NCI-H2227 treated with DMSO at 0.1 percent for 48 hours (cell line): ENCODE data around the gene POF1B.
"Not testable (repeated sequence)": the region's sequence is repeated elsewhere in the genome, so short reads cannot be mapped to it uniquely, and the experiment has no call there.

ENCODE experiments used
- DNase-seq: peaks from one replicate; lab custom pipeline; 2025; lab: John Stamatoyannopoulos, UW

The POF1B gene, protein sequence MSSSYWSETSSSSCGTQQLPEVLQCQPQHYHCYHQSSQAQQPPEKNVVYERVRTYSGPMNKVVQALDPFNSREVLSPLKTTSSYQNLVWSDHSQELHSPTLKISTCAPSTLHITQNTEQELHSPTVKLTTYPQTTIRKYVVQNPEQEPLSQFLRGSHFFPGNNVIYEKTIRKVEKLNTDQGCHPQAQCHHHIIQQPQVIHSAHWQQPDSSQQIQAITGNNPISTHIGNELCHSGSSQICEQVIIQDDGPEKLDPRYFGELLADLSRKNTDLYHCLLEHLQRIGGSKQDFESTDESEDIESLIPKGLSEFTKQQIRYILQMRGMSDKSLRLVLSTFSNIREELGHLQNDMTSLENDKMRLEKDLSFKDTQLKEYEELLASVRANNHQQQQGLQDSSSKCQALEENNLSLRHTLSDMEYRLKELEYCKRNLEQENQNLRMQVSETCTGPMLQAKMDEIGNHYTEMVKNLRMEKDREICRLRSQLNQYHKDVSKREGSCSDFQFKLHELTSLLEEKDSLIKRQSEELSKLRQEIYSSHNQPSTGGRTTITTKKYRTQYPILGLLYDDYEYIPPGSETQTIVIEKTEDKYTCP

GRCh38 chrX:85379174-85379907, at the start of gene POF1B:
Gene POF1B, minus strand, starts transcription at chrX:85379665. Its CDS starts 211 bp downstream, at chrX:85379454.
- no peak for DNase-seq

GRCh38 chrX:85429066-85429465, 49.6 kb upstream of the POF1B start:
- DNase-seq = no peak

DNA sequence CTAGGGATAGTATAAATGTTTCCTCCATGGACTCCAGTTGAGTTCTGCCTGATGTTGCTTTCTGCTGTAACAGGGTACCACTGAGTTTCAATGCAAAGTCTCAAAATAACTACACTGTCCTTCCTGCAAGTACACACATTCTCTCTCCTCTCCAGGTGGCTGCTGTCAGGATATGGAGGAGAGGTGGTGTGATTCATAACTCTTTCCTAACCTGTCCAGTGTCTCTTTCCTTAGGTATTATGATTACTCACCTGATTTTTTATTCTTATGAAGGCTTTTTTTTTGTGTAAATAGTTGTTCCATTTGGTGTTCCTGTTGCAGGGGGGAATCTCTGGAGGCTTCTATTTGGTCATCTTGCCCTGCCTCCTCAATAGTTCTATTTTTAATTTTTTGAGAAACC, 39.8 kb upstream of the POF1B start:
- no peak for DNase-seq

GRCh38 chrX:85391878-85392238, 12.4 kb upstream of the POF1B start:
- no peak for DNase-seq

GRCh38 chrX:85391185-85391877, 11.9 kb upstream of the POF1B start:
- no peak for DNase-seq

GRCh38 chrX:85381602-85382001, 2.1 kb upstream of the POF1B start:
- DNase-seq = no peak

GRCh38 chrX:85378461-85378860, 1.0 kb downstream of the POF1B start:
- DNase-seq = no peak

GRCh38 chrX:85375333-85375738, 4.1 kb downstream of the POF1B start:
- DNase-seq = no peak

DNA sequence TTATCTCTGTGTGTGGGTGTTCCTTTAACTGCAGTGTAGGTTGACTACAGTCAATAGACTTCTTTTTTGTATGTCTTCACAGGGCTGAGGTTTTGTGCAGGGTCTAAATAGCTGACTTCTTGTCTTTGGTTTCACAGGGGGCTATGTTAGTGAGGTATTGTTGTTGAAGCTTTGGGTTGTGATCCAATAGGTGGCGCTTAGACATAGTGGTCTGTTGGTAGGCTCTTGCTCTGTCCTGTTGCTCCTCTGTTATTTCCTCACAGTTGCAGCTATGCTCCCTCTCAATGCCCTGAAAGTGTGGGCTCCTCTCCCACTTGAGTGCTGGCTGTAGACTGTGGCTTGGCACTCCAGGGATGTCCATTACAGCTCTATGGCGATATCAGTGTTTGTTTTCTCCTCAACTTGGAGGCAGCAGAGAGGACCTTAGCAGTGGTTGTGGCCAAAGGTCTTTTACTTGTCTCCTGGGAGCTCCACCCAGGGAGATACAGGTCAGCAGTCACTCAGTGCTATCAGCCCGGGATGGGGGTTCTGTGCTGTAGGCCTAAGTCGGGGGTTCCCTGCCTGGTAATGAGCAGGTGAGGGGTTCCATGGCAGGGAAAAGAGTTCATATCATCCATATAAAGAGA, 14.0 kb downstream of the POF1B start:
- no peak for DNase-seq

GRCh38 chrX:85359051-85359450, 20.4 kb downstream of the POF1B start:
- DNase-seq = no peak

- DNase-seq = no peak
Observed at GRCh38 chrX:85345523-85345922, 33.9 kb downstream of the POF1B start.

GRCh38 chrX:85327060-85327333, 52.5 kb downstream of the POF1B start:
- DNase-seq = no peak

DNA sequence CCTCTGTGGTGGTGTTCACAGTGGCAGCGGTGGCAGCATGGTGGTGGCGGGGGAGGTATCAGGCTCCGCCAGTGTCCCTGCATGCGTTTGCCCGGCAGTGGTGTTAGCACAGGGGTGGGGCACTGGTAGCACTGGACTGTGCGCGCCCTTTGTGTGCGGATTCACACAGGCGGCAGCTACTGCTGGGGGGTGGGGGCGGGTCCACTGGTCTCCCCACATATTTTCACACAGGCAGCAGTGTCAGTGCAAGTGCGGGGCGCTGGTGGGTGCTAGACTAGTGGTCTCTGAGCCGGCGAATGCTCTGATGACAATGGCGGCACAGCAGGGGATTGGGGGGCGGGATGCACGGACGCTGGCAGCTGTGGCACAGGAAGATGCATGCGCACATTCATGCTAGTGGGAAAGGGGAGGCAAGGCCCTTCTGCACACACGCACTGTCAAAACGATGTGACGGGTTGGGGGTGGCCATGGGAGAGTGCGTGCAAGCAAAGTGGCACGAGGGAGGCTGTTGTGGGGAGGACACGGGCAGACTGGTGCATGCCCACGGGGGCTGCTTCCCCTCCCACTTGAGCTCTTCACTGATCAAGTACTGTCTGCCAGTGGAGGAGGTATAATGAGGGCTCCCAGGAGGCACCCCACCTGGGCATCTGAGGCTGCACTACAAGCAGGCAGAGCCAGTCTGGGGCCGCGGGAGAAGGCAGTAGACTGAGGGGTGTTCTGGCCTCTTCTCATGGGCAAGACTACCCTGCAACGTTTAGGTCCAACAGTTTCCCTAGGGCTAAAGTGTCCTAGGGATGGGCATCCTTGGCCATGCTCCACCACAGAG, 53.0 kb downstream of the POF1B start:
- no peak for DNase-seq

- DNase-seq = not testable (repeated sequence)
Observed at GRCh38 chrX:85311348-85311747, 68.1 kb downstream of the POF1B start.

- no peak for DNase-seq
Observed at GRCh38 chrX:85309717-85310116, 69.7 kb downstream of the POF1B start.

GRCh38 chrX:85303544-85303943, 75.9 kb downstream of the POF1B start:
- DNase-seq = no peak

GRCh38 chrX:85288992-85289723, 90.3 kb downstream of the POF1B start:
- DNase-seq = no peak

- DNase-seq = not testable (repeated sequence)
Observed at GRCh38 chrX:85285286-85285685, 94.2 kb downstream of the POF1B start.

- DNase-seq = peak; percentile 51
Observed at GRCh38 chrX:85244450-85245211, 134.8 kb downstream of the POF1B start.
